ENCODE data around the gene NKAIN2.
"Not testable (repeated sequence)": the region's sequence is repeated elsewhere in the genome, so short reads cannot be mapped to it uniquely, and the experiment has no call there.

NKAIN2 gene

DNA sequence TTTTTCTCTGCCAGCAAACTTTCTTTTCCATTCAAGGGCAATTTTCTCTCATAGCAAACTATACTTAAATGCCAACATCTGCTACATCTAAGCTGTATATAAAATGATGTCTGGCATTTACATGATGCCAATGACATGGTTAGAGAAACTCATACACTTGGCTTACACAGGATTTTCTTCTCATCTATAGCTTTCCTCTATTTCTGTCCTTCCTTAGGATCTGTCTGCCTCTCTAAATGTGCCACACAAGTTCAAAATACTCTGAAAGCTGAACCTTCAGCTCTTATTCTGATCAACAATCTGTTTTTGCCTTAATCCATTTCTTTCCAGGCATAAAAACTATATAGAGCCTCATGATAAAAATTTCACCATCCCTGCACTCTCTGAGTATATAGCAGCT is 867.7 kb downstream of the NKAIN2 start:
- peak in 1 of 58 donors; percentile 16 for DNase-seq

DNA sequence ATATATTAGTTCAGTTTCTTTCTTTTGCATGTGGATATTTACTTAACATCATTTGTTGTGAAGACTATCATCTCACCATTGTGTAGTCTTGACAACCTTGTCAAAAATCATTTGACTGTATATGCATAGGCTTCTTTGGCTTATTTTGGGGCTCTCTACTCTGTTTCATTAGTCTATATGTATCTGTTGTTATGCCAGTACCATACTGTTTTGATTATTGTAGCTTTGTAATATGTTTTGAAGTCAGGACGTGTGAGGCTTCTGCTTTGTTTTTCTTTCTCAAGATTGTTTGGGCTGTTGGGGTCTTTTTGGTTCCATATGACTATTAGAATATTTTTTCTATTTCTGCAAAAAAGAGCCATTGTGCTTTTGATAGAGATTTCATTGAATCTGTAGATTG is 870.4 kb downstream of the NKAIN2 start:
- DNase-seq, result no peak

DNA sequence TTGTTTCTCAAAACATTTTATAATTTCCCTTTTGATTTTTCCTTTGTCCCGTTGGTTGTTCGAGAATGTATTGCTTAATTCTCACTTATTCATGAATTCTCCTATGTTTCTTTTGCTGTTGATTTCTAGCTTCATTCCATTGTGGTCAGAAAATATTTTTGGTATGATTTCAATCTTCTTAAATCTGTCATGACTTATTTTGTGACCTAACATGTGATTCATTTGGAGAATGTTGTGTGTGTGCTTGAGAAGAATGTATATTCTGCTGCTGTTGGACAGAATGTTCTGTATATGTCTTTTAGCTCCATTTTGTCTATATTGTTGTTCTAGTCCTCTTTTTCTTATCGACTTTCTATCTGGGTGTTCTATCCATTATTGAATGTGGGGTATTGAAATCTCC is 872.4 kb downstream of the NKAIN2 start:
- no peak for DNase-seq

DNA sequence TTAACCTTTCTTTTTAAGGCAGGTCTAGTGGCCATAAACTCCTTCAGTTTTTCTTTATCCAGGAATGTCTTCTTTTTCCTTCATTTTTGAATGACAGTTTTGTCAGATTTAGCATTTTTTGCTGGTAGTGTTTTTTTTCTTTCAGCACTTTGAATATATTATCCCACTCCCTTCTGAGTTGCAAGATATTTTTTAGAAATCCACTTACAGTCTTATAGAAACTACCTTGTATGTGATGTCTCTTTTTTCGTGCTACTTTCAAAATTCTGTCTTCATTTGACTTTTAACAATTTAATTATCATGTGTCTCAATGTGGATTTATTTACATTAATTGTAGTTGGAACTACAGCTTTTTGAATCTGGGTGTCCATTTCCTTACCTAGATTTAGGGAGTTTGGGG is 874.2 kb downstream of the NKAIN2 start:
- no peak for DNase-seq

DNA sequence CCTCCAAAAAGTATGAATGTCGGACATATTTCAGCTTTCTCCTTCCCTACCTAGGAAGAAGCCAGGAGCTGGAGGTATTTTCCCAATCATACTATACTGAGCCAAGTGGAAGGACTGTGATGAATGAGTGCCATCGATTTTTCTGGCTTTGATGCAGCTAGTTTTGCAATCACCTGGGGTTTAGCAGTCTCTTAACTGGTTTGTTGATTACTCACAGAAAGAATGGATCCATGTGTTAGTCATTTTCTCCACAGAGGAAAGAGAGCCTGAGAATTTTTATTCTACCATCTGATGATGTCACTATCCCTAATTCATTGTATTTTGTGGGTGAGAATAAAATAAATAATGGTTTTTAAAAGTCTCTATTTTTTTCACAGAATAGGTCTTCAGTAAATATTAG is 875.7 kb downstream of the NKAIN2 start:
- no peak for DNase-seq

DNA sequence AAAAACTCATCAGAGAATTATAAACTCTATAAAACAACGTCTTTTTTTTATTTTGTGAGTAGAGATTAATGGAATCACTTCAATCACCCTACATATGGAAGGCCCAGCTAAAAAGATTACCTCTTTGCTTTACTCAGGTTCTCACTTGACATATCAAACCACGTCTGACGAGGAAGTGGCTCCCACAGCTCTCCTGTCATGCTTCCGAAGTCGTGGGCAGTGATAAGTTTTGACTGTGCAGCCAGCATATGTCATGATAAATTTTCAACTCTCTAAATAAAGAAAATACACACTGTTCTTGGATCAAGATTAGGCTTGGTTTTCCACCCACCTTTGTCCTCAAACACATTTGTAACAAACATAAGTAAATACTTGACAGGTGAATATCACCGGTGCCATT is 879.1 kb downstream of the NKAIN2 start:
- DNase-seq, result peak in 5 of 58 donors; percentile 7 to 20 (median 9)

DNA sequence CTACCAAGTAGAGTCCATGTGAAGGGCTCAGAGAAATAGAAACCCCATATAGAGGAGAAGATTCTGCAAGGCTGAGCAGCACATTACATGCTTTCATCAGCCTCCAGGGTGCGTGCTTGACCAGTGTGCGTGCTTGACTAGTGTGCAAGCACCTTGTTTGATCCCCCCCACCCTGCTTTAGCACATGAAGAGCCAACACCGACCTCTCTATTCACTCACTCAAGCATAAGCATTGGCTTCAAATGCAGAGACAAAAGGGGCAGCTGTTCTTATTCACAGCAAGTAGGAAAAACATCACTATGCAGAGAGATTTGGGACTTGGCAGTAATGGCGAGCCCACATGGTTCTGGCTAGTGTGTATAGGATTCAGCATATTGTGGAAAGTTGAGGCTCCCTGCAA is 879.8 kb downstream of the NKAIN2 start:
- DNase-seq, result peak in 9 of 58 donors; percentile 1 to 34 (median 12)

DNA sequence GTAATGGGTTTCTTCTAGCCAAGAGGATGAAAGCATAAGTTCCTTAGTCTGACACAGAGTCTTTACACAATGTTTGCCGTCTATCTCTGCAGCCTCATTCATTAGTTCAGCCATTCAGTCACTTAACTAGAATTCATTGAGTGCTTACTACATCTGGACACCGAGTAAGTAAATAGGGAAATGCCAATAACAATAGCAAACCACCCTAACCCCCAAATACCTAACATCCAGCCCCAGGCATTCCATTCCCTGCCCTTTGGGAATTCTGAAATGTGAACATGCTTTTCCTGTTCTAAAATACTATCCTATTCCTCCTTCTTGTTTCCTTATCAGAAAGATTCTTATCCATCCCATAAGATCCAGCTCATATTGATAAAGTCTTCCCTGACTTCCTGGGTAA is 881.0 kb downstream of the NKAIN2 start:
- DNase-seq, result no peak

DNA sequence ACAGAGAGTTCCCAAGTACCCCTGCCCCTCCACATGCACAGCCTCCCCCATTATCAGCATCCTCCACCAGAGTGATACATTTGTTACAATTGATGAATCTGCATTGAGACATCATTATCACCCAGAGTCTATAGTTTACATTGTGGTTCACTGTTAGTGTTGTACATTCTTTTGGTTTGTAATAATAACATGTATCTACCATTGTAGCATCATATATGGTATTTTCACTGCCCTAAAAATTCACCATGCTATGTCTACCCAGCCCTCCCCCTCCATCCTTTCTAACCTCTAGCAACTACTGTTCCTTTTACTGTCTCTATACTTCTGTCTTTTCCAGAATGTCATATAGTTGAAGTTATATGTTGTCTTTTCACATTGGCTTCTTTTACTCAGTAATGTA is 884.7 kb downstream of the NKAIN2 start:
- DNase-seq, result no peak

DNA sequence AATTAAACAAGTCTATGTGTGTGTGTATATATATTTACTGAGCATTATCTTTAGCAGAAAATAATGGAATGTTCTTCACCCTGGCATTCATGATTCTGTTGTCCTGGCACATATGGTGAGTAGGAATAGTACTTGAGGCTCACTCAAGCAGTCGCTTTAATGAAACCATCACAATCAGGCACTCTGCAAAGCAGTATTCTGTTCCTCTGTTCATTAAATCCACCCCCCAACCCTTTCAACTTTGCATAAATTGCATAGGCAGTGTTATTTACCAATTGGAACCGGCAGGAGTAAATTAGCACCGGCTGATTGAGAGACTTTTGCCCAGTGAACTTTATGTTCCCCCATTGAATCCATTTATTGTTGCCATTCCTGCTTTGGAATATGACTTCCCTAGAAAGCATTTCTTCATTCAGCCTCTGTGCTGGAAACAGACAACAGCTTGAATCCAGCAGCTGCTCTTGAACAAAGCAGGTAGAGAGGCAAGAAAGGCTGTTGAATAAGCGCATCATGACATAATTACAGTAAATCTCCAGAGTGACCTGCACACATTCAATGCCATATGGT is 890.6 kb downstream of the NKAIN2 start:
- no peak for DNase-seq

DNA sequence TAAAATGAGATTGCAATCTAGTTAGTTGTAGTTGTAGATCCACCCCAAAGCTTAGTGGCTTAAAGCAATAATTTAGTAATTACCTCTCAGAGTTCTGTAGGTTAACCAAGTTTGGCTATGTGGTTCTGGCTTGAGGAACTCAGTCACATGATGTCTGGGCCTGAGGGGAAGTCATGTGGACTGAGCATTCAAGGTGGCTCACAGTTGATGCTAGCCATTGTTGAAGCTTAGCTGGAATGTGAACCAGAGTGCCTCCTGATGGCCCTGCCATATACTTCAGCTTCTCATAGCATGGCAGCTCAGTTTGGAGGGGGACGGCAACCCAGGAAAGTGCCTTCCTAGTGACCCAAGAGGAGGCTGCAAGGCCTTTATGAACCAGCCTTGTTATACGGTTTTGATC is 895.4 kb downstream of the NKAIN2 start:
- no peak for DNase-seq

DNA sequence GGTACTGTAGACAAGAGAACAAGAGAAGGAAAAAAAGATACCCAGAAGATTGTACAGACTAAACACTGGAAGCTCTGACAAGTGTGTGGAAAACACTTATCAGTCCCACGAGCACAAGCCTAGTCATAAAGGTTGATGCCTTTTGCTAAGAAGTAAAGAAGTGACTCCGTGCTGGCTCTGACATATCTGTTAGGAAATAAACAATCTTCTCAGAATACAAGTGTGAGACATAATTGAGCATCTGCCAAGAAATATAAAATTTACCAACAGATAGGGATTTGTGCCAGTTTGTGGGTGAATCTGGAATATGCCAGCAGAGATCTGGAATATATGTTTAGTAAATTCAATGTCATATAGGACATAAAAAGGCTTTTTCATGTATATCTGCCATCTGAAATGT is 899.9 kb downstream of the NKAIN2 start:
- DNase-seq, result no peak

DNA sequence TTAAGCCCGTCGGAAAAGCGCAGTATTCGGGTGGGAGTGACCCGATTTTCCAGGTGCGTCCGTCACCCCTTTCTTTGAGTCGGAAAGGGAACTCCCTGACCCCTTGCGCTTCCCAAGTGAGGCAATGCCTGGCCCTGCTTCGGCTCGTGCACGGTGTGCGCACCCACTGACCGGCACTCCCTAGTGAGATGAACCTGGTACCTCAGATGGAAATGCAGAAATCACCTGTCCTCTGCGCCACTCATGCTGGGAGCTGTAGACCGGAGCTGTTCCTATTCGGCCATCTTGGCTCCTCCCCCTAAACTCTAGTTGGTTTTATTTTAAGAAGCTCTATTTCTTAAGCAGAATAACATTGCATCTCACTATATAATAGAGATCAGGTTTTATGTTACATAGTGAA is 908.9 kb downstream of the NKAIN2 start:
- DNase-seq, result not testable (repeated sequence)

DNA sequence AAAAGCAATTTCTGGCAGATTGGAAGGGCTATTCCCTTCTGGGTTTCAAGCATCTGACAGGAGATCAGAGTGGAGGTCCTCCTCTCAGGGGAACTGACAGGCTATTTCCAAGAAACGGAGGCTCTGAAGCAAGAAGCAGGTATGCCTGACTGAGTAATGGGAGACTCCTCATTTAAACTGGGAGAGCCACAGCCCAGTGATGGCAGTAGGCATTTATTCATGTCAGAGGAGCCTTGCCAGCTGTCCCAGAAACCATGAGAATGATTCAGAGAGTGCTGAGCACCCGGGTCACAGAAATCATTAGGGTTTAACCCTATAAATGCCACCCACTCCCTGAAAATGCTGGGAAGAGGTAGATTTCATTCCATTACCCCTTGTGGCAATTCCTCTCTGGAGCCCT is 911.1 kb downstream of the NKAIN2 start:
- peak in 1 of 58 donors; percentile 7 for DNase-seq

DNA sequence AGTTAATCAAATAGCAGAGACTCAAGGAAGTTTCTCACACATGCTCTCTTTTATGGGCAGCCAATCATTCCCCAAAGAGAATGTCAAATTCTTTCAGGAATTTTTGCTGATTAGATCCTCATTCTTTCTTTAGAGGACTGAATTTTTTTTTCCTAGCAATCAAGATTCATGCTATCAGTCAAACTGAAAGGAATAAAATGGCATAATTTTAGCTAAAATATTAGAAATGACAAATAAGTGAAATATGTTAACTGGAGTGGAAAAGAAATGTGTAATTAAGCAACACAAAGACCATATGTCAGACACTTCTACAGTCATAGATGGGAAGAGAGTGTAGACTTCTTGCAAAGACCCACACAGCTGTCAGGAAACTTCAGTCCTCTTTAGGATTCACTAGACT is 916.2 kb downstream of the NKAIN2 start:
- DNase-seq, result no peak

DNA sequence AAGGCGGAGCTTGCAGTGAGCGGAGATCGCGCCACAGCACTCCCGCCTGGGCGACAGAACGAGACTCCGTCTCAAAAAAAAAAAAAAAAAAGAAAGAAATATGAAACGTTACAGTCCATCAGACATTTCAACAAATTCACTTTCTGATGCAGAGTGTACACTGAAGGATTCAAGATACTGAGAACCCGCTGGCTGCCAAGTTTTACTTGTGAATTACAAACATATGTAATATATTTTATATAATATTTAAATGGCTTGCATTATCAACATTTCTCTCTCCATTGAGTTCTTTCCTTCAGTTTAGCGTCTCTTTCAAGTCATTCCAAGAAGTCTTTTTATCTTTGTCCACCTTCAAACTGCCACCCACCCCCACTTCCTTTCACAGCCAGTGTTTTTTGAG is 917.7 kb downstream of the NKAIN2 start:
- DNase-seq, result no peak

DNA sequence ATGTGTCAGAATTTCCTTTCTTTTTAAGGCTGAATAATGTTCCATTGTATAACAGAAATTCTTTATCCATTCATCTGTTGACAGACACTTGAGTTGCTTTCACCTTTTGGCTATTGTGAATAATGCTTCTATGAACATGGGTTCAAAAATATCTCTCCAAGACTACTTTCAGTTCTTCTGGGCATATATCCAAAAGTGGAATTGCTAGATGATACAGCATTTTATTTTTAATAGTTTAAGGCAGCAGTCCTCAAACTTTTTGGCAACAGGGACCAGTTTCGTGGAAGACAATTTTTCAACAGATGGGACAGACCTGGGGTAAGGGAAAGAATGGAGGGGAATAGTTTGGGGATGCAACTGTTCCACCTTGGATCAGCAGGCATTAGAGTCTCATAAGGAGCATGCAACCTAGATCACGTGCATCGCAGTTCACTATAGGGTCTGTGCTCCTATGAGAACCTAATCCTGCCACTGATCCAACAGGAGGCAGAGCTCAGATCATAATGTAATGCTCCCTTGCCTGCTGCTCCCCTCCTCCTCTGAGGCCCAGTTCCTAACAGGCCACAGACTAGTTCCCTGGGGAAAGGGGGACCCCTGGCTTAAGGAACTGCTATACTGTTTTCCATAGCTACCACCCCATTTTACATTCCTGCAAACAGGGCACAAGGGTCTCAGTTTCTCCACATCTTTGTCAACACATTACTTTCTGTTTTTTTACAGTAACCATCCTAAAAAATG is 918.6 kb downstream of the NKAIN2 start:
- no peak for DNase-seq

DNA sequence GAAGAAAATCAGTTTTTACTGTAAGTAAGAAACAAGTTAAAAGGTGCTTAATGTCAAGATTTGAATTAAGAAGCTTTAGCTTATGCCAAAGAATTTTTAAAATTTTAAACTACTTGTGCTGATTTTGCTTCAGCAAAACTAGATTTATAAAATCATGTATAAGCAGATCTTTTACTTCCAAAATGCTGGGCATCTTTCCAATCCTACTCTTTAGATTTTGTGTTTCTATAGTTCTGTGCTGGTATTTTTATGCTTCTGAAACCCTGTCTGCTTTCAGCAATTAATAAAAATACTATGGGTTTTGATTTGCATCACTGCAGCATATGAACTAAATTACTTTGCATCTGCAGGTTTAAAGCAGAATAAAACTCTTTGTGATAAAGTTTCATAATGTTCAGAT is 920.0 kb downstream of the NKAIN2 start:
- no peak for DNase-seq

DNA sequence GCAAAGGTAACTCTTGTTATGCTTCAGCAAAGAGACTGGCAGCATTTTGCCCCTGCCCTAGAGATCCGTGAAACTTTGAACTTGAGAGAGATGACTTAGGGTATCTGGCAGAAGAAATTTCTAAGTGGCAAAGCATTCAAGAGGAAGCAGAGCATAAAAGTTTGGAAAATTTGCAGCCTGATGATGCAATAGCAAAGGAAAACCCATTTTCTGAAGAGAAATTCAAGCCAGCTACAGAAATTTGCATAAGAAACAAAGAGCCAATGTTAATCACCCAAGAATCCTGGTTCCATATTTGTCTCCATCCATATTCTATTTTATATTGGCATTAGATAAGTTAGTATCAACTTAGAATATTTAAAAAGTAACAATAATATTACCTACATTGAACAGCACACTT is 934.1 kb downstream of the NKAIN2 start:
- not testable (repeated sequence) for DNase-seq

DNA sequence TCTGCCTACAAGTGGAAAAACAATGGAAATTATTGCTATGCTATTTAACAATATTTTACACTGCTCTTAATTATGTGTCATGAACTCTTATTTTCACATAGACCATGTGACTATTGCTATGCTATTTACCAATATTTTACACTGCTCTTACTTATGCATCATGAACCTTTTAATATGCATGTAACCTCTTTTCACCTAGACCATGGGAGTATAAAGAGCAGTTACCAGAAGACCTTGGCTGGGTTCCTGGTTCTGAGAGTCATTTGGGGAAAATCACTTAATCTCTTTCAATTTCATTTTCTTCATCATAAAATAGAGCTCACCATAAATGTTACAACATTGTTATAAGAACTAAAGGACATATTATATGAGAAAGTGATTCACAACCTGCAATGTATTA is 934.8 kb downstream of the NKAIN2 start:
- DNase-seq, result no peak

DNA sequence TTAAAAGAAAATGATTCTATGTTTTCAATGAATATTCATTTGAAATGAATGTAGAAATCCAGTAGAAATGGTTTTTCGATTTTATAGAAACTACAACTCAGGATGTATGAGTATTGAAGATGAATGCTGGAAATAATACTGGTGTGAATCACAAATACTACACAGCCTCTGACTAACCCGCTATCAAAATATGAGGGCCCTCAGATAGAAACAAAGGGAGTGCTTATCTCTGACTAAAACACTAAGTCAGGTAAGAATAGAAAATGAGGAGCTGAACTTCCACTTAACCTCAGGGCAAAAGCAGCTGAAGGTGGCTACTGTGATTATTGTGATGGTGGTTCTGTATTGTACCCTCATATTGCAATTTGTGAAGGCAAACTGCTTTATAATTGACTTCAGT is 937.7 kb downstream of the NKAIN2 start:
- DNase-seq, result no peak

DNA sequence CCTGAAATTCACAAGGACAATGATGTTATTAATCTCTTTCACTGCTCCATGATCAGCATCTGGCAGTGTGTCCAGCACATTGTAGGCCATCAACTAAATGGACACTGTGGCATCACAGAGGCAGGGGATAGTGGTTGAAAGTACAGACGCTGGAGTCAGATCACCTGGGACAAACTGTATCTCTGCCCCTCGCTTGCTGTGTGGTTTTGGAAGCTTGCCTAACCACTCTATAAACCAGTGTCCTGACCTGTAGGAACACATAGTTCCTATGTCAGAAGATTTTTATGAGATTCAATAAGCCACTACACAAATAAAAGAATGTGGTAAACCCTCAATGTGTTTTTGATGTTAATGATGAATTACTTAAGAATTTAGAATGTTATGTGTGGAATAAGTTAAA is 939.3 kb downstream of the NKAIN2 start:
- DNase-seq, result no peak

DNA sequence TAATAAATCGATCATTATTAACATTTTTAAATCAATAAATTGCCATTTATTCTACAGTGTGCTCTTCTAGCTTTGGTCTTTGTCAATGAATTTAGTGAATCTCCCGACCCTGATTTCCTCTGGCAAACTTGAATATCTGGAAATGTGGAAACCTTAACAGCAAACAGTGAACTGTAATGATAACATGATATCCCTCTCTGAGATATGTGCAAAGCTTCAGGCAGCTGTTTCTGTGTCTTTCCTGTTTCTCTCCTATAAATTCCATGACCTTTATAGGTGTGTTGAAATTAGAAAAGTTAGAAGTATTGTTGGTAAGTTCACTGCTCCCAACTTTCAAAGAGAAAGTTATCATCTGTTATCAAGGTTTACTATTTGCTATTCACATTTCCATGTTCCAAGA is 939.8 kb downstream of the NKAIN2 start:
- no peak for DNase-seq

DNA sequence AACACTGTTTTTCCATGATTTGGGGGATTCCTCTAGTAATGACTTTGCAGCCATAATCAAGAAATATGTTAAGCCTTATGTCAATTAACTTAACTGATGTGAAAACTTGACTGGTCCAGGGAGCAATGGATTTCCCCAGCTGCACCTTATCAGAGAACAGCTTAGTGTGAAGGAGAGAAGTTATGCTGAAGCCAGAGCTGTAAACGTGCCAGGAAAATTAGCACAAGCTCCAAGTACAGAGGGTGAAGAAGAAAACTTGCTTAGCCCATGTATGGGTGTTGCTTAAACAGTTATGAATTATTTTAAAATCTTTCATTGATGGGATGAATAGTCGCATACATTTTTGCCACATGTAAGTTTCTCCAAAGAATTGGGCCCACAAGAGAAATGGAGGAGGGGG is 943.7 kb downstream of the NKAIN2 start:
- DNase-seq, result no peak
